HG03457 (cell line): ENCODE measurements around the gene GLG1.
"Not testable (repeated sequence)": the region's sequence is repeated elsewhere in the genome, so short reads cannot be mapped to it uniquely, and the experiment has no call there.

Experiments
- ATAC-seq: cut with Tn5 transposase; IDR thresholded peaks from one replicate; pipeline ENCODE4 v1.9.1; 2021; ENCODE audit warnings: moderate number of reproducible peaks; ENCODE audit not compliant: unreplicated experiment

Gene GLG1

DNA sequence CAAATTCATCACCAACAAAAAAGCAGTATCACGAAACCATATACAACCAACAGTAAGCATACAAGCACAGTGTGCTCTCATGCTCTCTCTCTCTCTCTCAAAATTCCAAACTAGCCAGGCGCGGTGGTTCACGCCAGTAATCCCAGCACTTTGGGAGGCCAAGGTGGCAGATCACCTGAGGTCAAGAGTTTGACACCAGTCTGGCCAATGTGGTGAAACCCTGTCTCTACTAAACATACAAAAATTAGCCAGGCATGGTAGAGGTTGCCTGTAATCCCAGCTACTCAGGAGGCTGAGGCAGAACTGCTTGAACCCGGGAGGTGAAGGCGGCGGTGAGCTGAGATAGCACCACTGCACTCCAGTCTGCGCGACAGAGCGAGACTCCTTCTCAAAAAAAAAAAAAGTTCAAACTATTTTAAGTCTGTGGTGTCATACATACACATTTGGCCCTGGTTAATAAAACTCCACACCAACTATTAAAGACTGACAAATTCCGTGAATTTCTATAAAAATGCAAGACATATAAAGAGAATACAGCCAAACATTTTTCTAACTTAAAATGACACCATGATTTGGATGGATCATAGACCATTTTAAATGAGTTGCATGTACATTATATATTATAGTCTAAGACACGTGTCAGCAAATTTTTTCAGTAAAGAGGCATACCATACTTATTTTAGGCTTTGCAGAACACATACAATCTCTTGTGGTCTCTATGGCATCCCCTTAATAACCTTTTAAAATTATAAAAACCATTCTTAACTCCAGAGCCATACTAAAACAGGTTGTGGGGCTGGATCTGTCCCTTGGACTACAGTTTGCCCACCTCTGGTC is 30.9 kb downstream of the GLG1 start:
- no peak for ATAC-seq

DNA sequence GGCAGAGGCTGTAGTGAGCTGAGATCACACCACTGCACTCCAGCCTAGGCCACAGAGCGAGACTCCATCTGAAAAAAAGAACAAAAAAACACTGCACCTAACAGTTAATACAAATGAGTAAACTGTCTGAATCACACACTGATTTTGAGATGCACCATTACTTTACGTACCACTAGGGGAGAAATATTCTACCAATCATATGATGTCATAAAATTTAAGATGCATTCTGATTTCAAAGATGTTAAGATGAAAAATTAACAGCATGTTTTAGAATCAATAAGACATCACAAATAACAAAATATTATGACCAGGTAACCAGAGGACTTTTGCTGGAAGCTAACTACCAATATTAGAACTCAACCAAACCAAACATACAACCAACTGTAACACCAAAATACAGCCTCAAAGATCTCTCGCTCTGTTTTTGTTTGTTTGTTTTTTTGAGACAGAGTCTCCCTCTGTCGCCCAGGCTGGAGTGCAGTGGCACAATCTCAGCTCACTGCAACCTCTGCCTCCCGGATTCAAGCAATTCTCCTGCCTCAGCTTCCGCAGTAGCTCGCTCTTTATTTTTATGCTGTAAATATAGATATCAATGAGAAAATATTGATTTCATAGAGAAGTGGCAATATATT is 31.6 kb downstream of the GLG1 start:
- no peak for ATAC-seq

DNA sequence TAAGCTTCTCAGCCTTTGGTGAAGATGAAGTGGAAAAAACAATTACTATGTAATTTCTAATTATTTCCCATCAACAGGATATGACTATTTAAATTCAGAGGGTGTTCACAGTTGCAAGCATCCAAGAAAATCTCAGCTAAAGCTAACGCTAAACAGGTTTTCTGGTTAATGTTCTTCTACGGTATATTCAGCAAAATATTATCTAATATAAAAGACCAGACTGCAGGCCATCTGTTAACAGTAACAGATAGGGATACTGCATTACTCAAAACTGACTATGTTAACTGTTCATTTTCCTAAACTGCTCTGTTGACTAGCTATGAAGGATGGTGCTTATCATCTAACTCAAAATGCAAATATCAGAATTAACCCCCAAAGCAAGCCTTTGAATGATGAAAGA is 32.8 kb downstream of the GLG1 start:
- no peak for ATAC-seq

DNA sequence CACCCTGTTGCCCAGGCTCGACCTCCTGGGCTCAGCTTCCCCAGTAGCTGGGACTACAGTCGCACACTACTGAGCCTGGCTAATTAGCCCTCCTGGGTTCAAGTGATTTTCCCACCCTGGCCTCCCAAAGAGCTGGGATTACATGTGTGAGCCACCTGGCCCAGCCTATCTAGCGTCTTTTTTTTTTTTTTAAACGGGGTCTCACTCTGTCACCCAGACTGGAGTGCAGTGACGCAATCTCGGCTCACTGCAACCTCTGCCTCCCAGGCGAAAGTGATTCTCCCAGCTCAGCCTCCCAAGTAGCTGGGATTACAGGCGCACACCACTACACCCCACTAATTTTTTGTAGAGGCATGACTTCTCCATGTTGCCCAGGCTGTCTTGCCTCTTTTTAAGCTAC is 33.3 kb downstream of the GLG1 start:
- no peak for ATAC-seq

DNA sequence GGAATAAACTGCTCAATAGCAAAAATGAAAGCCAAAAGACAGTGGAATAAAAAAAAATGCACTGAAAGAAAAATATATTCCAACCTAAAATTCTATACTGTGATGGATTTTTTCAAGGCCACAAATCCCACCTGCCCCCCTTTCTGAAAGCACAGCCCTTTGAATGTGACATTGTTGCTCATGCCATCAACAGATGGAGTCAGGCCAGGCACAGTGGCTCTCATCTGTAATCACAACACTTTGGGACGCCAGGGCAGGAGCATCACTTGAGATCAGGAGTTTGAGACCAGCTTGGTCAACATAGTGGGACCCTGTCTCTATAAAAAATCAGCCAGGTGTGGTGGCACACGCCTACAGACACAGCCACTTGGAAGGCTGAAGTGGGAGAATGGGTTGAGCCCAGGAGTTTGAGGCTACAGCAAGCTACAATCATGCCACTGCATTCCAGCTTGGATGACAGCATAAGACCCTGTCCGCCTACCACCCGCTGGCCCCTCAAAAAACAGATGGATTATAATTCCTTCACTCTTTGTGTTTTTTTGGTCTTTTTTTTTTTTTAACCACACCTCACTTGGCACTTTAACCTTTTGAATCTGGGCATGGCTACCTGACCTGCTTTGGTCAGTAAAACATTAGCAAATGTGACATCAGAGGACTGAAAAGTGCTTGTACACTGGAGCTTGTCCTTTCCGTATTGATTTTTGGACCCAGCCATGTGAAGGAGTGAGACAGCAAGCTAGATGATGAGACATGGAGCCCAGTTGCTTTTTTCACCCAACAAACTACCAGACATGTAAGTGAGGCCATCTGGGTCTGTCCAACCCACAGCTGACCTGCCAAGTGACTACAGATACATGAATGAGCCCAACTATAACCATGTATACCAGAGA is 36.3 kb downstream of the GLG1 start:
- ATAC-seq = no peak

GRCh38 chr16:74568961-74569631 is 37.8 kb downstream of the GLG1 start:
- ATAC-seq = no peak

GRCh38 chr16:74567901-74568300 is 39.0 kb downstream of the GLG1 start:
- ATAC-seq = no peak

DNA sequence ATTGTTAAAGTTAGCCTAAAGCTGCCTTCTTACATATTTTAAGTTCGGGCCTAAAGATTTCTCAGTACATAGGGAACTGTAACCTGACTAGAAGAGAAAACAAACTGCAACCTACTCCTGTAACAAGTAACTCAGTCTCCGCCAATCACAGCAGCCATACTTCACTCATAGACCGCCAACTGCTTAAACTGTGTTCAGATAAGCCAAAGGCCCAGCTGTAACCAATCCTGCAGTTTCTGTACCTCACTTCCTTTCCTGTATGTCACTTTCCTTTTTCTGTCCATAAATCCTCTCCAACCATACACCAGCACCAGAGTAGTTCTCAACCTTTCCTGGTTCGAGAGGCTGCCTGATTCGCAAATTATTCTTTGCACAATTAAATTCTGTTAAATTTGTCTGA is 41.5 kb downstream of the GLG1 start:
- ATAC-seq = no peak

GRCh38 chr16:74564451-74564984 is 42.4 kb downstream of the GLG1 start:
- ATAC-seq = no peak

DNA sequence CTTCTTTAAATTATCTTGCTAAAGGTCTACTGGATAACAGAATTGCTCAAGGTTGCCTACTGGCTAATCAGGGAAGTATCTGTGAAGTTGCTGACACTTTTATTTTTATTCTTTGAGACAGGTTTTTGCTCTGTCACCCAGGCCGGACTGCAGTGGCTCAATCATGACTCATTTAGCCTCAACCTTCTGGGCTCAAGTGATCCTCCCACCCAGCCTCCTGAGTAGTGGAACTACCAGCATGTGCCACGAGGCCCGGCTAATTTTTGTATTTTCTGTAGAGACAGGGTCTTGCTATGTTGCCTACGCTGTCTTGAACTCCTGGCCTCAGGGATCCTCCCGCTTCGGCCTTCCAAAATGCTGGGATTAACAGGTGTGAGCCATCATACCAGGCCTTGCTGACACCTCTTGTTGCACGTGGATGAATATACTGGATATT is 43.1 kb downstream of the GLG1 start:
- no peak for ATAC-seq

DNA sequence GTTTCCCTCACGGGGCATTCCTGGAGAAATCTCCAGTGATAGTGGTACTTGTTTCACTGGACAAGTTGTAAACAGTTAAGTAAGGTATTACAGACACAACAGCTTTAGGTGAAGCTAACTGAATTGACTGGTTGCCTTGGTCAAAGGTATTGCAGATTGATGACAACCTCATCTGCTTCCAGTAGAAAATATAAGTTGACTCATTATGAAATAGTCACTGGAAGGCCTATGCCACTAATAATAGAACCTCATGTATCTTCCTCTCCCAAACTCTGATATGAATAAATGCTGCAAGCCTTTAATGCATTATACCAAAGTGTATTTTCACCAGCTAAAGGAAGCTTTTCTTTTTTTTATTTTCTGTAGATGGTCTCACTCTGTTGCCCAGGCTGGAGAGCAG is 44.8 kb downstream of the GLG1 start:
- ATAC-seq = no peak

DNA sequence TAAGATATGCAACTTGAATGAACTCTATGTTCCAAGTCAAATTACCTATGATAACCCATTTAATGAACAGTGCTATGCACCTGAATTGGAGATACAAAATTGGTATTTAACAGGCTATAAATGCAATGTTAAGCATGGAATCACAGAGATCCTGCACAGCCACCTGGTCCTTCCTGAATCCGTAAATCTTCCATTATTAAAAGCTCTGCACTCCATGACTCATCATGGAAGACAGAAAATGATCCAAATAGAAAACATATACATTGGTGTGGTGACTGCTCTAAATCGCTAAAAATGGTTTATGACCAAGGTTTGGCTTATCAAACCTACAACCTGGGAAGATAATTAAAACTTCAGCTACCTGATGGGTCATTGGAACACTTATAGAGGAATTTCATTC is 45.3 kb downstream of the GLG1 start:
- no peak for ATAC-seq

- no peak for ATAC-seq
Measured at GRCh38 chr16:74560912-74561311, 46.0 kb downstream of the GLG1 start.

DNA sequence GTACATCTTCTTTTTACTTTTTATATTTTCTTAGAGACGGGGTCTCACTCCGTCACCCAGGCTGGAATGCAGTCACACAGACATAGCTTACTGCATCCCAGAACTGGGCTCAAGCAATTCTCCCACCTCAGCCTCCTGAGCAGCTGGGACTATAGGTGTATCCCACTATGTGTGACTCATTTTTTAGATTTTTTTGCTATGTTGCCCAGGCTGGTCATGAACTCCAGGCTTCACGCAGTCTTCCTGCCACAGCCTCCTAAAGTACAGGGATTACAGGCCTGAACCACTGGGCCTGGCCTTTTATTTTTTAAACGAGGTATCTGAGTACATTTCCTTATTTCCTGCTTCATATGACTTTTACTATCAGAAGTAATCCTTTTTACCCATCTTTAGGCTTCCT is 48.0 kb downstream of the GLG1 start:
- ATAC-seq = no peak

DNA sequence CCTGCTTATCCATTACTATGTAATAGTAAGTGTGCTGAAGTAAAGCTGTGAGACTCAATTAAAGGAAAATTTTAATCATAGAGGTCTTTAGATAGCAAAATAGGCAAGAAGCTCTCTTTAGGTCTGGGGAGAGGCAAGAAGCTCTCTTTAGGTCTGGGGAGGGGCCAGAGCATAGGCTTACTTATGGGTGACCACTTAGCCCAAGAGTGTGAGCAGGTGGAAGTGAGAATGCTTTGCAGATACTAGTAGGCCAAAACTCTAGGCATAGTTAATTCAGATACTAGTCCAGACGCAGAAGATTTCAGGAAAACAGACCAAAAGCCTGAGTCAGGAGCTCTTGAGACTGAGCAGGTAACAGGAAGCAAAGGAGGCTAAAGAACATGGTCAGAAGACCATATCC is 49.6 kb downstream of the GLG1 start:
- ATAC-seq = no peak

GRCh38 chr16:74556375-74556922 is 50.5 kb downstream of the GLG1 start:
- ATAC-seq = no peak

- not testable (repeated sequence) for ATAC-seq
Measured at GRCh38 chr16:74552357-74552756, 54.6 kb downstream of the GLG1 start.

DNA sequence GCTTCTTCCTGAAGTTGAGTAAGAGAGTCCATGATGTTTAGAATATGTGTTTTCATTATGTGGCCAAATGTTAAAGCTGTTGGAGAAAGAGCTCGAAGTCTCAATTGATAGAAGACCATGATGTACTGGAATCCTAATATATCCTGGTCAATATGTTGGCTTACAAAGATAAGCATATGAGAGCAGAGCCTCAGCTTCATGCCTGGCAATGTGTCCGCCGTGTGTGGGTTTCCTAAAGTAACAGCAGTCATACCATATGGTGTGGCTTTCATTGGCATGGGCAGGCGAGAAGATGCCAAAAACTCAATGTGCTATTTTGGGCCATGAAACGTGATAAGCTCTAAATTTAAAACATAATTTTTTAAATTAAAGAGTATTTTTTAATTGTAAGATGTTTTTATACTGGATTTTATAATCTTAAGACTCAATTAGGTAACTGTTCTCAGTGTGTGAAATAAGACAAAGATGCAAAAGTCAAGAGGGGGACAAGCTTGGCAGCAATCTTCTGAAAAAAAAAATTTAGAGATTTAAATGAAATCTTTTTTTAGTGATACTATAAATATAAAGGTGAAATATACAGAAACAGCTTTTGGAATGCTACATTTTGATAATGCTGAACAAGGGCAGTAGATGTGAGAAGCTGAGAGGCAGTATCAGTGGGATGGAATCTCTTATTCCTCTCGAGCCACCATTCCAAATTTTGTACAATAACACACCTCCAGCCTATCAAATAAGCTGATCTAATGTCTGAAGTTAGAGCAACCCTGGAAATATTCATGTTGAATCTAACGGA is 56.5 kb downstream of the GLG1 start:
- not testable (repeated sequence) for ATAC-seq

DNA sequence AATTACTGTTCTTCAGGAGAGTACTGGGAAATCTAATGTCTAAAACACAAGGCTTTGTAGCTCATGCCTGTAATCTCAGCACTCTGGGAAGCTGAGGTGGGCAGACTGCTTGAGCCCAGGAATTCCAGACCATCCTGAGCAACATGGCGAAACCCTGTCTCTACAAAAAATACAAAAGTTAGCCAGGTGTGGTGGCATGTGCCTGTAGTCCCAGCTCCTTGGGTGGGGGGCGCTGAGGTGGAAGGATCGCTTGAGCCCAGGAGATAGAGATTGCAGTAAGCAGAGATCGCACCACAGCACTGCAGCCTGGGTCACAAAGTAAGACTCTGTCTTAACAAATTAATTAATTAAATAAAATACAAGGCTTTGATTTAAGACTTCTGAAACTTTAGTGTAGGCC is 60.8 kb downstream of the GLG1 start:
- not testable (repeated sequence) for ATAC-seq
